Lower leg skin (tissue), 4 donors: ENCODE results near the gene NOX1. TPM values are rescaled to one million over a fixed set of nuclear protein-coding genes. Genes with fewer than 3 reads are reported as not detected.
"Not testable (repeated sequence)": the region's sequence is repeated elsewhere in the genome, so short reads cannot be mapped to it uniquely, and the experiment has no call there.

Experiments
- DNase-seq, 2 donors: peaks; one replicate each; pipeline ENCODE4 v3.0.0-alpha.2; 2019; ENCODE audit warnings: low spot score in 2 of 2
- H3K4me3 ChIP-seq: fragments of 200-600 bp; sonication (generic); 2 replicates; pipeline ENCODE4 v1.5.1; 2017; ENCODE audit warnings: mild to moderate bottlenecking, low read depth; ENCODE audit not compliant: poor library complexity, severe bottlenecking
- POLR2A ChIP-seq, 2 donors: fragments of 450-650 bp; IDR thresholded peaks; one replicate each; pipeline ENCODE4 v1.6.1; 2016 to 2017; ENCODE audit warnings: antibody characterized with exemption in 2 of 2, mild to moderate bottlenecking in 1 of 2, moderate library complexity in 1 of 2
- WGBS, 2 donors: methylation state at CpG; one replicate each; pipeline ENCODE4 v1.1.5; 2018; 5-methylcytosine and 5-hydroxymethylcytosine counted together
- intact Hi-C: fragments of 100-400 bp; cut with DNase I; formaldehyde crosslinking; loops from one replicate; pipeline ENCODE4 v1.15.0; 2023; ENCODE audit warnings: low total_unique reads
- total RNA-seq, 4 donors: library from RNA; depleted of rRNA; stranded (reverse); fragments of >200 nt; gene quantifications; one replicate each; pipeline ENCODE4 v1.1.0, GENCODE V29; 2016
- TF ChIP-seq, protein P1 (sequence below), 3 donors: fragments of 450-650 bp; IDR thresholded peaks; one replicate each; pipeline ENCODE4 v1.5.1; 2016; ENCODE audit warnings: antibody characterized with exemption in 3 of 3, mild to moderate bottlenecking in 3 of 3, moderate library complexity in 2 of 3

NOX1 gene
- total RNA-seq, 4 donors from 2014 or later, result 0.84 to 1.9 TPM; not detected in 2

GRCh38 chrX:100797359-100797758, 76.8 kb downstream of the NOX1 start:
- 87 to 89% methylated on average over 4 of the region's 4 CpGs for WGBS, 2 donors
- DNase-seq, result no peak
- intact Hi-C loops, result no loop called here
- TF ChIP-seq POLR2A (IDR thresholded peaks at IDR 0.05), result no peak
- TF ChIP-seq, protein P1, sequence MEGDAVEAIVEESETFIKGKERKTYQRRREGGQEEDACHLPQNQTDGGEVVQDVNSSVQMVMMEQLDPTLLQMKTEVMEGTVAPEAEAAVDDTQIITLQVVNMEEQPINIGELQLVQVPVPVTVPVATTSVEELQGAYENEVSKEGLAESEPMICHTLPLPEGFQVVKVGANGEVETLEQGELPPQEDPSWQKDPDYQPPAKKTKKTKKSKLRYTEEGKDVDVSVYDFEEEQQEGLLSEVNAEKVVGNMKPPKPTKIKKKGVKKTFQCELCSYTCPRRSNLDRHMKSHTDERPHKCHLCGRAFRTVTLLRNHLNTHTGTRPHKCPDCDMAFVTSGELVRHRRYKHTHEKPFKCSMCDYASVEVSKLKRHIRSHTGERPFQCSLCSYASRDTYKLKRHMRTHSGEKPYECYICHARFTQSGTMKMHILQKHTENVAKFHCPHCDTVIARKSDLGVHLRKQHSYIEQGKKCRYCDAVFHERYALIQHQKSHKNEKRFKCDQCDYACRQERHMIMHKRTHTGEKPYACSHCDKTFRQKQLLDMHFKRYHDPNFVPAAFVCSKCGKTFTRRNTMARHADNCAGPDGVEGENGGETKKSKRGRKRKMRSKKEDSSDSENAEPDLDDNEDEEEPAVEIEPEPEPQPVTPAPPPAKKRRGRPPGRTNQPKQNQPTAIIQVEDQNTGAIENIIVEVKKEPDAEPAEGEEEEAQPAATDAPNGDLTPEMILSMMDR (IDR thresholded peaks at IDR 0.05), result no peak
- no peak overlapping the region for H3K4me3 ChIP-seq

DNA sequence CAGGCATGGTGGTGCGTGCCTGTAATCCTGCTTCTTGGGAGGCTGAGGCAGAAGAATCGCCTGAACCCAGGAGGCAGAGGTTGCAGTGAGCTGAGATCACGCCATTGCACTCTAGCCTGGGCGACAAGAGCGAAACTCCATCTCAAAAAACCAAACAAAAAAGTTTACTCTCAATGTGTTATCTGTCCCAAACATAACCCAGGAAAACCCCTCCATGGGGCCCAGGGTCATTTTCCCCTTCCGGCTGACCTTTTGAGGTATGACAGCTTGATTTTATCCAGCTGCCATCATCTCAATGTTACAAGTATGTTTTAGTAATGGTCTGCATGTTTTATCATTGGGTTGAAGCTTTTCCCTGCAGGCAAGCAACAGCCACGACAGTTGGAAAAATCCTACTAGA, 77.8 kb downstream of the NOX1 start:
- WGBS, 2 donors, result 90 to 92% methylated on average over 7 of the region's 7 CpGs
- H3K4me3 ChIP-seq, DNase-seq, intact Hi-C loops: not testable (repeated sequence)

Other genes with a start within 250 kb of the NOX1 start
- 10 to 100 TPM in 3 of 4 donors, 1 to 10 TPM in 1; 8.2 to 20.1 (median 15.9) TPM for gene TSPAN6, start 237.6 kb downstream of the NOX1 start, total RNA-seq
- gene SRPX2, start 230.2 kb downstream of the NOX1 start, total RNA-seq, result 10 to 100 TPM in 1 of 4 donors, 1 to 10 TPM in 3; 8.1 to 17.6 (median 8.7) TPM
- gene SYTL4, start 142.2 kb downstream of the NOX1 start, total RNA-seq, result 1 to 10 TPM; 1.7 to 6.4 (median 4.0) TPM
- 10 to 100 TPM in 3 of 4 donors, 1 to 10 TPM in 1; 8.0 to 10.9 (median 10.6) TPM for gene CSTF2, start 54.0 kb downstream of the NOX1 start, total RNA-seq
- 10 to 100 TPM; 37.9 to 68.9 (median 51.3) TPM for gene XKRX, start 54.6 kb upstream of the NOX1 start, total RNA-seq
- not detected for gene ARL13A, start 95.3 kb upstream of the NOX1 start, total RNA-seq
- 10 to 100 TPM; 12.5 to 23.7 (median 14.6) TPM for gene TRMT2B, start 177.8 kb upstream of the NOX1 start, total RNA-seq
- gene TMEM35A, start 204.5 kb upstream of the NOX1 start, total RNA-seq, result under 1 TPM in 3 of 4 donors, not detected in 1; 0.10 to 0.45 (median 0.17) TPM
- gene CENPI, start 223.8 kb upstream of the NOX1 start, total RNA-seq, result 1 to 10 TPM in 1 of 4 donors, under 1 TPM in 3; 0.29 to 2.1 (median 0.54) TPM